Left lobe of liver (tissue), 2 donors: ENCODE data around the gene FOXR1. TPM values are rescaled to one million over a fixed set of nuclear protein-coding genes. Genes with fewer than 3 reads are reported as not detected.

Source experiments
- ATAC-seq: fragments of 200-7000 bp; cut with Tn5 transposase; one replicate; pipeline ENCODE4 v1.9.1; 2020; ENCODE audit warnings: mild to moderate bottlenecking, moderate library complexity
- DNase-seq: peaks from one replicate; pipeline ENCODE4 v3.0.0-alpha.2; 2020; ENCODE audit warnings: low spot score
- total RNA-seq: library from RNA; stranded (reverse); gene quantifications from one replicate; pipeline ENCODE4 v1.2.1, GENCODE V29; 2021
- donor health status: DM: no; HTN: no; CAD: no; lungs with moderate emphysema.
- donor health status: DM: no; HTN: yes; CAD: no.

The FOXR1 gene
- total RNA-seq, 1 donor from 2014 or later, result not detected

DNA sequence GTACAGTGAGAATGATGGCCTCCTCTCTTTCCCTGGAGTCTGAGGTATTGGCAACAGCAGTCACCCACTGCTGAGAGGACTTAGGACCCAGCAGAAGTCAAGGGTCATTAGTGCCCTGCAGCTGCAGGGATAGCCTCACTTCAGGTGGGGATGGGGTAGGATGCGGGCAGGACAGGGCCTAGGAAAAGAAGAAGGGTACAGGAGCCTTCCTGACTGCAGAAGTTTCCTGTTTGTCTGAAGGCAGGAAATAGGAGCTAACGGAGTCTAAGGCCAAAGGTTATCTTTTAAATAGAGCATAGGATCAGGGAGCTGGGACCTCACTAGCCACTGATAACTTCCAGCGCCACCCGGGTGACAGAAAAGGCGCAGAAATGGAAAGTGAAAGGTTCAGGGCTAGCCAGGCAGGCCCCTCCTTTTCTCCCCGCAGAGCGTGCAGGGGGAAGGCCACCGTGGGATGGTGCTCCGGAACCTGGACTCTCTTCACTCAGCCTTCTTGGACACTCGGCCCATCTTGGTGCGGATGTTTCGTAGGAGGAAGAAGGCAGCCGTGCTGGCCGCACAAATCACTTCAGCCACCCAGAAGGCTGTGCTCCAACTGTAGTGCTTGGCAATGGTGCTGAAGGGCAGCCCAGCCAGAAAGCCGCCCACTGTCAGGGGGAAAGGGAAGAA, 53.0 kb downstream of the FOXR1 start:
- DNase-seq, result no peak
- ATAC-seq, result no peak

DNA sequence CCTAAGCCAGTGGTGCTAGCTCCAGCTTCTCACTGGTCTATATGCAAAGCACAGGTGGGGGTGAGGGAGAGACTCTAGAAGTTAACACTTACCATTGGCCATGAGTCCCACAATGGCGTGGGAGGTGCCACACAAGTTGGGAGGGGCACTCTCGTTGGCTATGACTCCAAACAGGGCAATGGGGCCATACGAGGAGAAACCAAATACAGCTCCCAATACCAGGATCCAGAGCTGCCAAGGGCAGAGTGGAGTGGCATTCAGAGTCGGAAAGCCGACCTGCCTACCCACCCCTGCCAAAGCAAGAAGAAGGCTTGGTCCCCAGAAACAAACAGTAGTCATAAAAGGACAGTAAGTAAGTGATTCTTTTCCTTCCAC, 53.5 kb downstream of the FOXR1 start:
- ATAC-seq (no peak), DNase-seq (no peak)

- ATAC-seq (no peak), DNase-seq (no peak)
Measured at GRCh38 chr11:119025541-119025940, 54.0 kb downstream of the FOXR1 start.

DNA sequence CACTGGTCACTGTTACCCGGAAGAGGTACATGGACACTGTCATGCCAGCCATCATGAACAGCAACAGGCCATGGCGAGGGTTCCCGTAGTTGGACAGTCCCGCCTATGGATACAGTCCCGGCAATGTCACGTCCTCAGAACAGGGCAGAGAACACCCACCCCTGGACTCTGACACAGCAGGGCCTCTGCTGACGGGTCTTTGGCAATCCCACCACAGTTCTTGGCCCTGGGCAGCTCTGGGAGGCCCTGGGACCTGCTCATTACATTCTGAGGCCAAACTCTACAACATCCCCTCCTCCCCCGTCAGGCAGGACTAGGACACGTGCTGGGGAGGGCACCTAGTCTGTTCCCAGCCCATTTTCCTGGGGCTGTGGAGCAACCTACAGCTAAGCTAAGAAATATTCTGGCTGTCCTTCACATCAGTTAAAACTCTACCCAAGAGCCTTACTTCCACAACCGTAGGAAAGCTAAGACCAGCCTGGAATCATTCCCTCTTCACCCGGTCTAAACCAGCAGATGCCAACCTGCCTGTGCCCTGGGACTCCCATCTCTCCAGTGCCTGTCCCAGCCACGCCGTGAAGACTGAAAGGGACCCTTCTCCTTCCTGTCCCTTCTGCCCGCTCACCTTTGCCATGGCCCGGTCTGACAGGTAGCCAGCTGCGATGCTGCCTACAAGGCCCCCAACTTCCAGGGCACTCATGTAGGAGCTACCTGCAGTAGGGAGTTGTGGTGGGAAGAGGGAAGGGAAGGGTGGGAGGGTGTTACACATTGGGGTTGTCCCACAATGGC, 54.6 kb downstream of the FOXR1 start:
- ATAC-seq, result peak; percentile 19

GRCh38 chr11:119026970-119027369, 55.4 kb downstream of the FOXR1 start:
- ATAC-seq, result no peak
- peak; percentile 60 for DNase-seq

More for the DNA sequence above, 54.6 kb downstream of the FOXR1 start:
- DNase-seq, result peak; percentile 88

- DNase-seq (peak; percentile 75), ATAC-seq (peak; percentile 10)
Measured at GRCh38 chr11:119027561-119028345, 56.2 kb downstream of the FOXR1 start.

DNA sequence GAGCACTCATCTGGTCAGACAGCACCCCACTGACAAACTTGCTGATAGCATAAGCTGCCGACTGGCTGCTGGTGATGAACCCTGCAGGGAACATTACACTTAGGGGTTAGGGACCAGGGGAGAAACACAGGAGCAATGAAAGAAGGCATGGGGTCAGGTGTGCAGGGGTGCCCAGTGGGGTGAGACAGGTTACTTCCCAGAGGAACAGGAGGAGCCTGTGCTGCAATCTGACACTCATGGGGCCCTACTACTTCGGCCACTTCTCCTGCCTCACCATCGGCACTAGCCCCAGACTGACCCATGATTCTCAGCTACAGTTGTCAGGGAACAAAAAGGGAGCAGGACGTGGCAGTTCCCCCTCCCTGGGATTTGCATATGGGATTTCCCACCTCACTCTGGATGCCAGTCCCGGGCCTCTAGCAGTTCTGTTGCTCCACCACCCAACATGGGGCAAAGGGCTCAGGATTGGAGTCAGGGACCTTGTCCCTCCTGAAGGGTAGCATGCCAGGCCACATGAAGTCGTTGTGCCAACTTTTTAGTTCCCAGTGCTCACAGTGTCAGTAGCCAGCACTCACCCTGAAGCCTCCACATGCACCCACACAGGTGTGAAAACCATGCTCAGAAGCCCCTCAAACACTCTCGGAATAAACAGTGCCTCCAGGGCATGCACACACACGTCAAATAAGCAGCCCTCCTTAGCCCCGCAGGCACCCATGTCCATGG, 56.9 kb downstream of the FOXR1 start:
- peak; percentile 53 for ATAC-seq

GRCh38 chr11:119029069-119029339, 57.4 kb downstream of the FOXR1 start:
- DNase-seq (no peak), ATAC-seq (no peak)

More for the DNA sequence above, 56.9 kb downstream of the FOXR1 start:
- DNase-seq, result peak; percentile 91

DNA sequence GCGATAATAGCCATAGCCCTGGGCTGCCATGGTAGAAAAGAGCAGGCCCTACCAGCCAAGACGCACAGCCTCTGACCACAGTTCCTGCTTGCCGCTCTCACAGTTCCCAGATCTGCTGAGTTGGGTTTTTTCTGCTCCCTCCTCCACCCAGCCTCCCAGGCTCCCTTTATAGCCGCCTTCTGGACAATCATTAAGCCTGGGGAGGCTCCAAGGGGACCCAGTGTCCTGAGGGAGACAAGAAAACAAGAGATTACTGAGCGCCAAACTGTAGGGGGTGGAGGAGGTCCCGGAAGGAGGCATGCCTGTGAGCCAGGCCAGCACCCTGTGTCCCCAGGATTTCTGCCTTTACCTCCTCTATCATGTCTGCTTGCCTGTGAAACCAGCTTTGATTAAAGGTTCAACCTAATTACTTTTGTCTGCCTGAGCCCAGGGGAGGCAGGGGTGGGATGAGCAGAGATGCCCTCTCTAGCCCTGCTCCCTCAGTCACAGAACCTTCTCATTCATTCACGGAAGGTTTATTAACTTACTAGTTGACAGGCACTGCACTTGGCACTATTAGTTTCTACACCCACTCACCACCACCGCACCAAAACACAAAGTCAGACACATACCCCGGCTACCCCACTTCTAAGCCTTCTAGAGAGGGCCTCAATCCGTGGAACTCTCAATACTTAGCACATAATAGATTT, 57.9 kb downstream of the FOXR1 start:
- peak; percentile 94 for DNase-seq
- peak; percentile 58 for ATAC-seq

- ATAC-seq (no peak), DNase-seq (peak; percentile 58)
Measured at GRCh38 chr11:119030029-119030328, 58.4 kb downstream of the FOXR1 start.

DNA sequence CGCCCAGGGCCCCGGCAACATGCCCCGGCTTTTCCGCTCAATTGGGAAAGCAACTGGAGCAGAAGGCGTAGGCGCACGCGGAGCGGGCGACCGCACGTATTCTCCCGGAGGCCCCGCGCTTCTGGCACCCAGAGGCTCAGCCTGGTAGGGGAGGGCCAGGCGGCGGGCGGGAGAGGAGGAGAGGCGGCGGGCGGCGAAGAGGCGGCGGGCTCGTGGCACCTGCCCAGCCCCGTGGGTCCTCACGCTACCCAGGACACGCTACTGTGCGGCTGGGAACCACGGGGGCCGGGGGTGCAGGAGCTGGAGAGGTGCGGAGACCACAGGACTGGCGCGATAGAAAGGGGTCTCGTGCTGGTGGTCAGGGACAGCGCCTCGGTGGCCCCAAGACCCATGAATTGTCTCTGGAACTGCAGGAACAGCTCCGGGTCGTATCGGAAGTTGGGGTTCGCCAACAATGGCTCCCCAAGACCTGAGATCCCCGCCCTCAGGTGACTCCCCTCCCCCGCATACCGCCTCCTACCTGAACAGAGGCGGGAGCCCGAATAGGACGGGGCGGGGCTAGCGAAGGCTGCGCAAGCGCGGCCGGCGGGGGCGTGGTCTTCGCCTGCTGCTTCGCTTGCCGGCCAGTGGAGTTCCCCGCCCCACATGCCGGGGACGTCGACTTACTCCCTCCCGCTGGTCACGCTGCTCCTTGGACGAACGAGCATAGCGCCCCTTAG, 58.9 kb downstream of the FOXR1 start, which contains the start of gene SLC37A4:
SLC37A4 (minus strand) TSS at position 549 of the 719 bp plus-strand sequence.
- ATAC-seq, result peak; percentile 67
- DNase-seq, result peak; percentile 100

Other genes with a start within 250 kb of the FOXR1 start
- gene DDX6, start 180.6 kb upstream of the FOXR1 start, total RNA-seq, result 40.1 TPM
- 0.08 TPM for gene CXCR5, start 87.9 kb upstream of the FOXR1 start, total RNA-seq
- 24.7 TPM for gene BCL9L, start 45.8 kb upstream of the FOXR1 start, total RNA-seq
- not detected for gene UPK2, start 15.5 kb upstream of the FOXR1 start, total RNA-seq
- gene CENATAC, start 26.4 kb downstream of the FOXR1 start, total RNA-seq, result 14.7 TPM
- gene RPS25, start 46.6 kb downstream of the FOXR1 start, total RNA-seq, result 307 TPM
- 18.0 TPM for gene TRAPPC4, start 47.0 kb downstream of the FOXR1 start, total RNA-seq
- gene SLC37A4, start 59.1 kb downstream of the FOXR1 start, total RNA-seq, result 155 TPM
- 205 TPM for gene HYOU1, start 85.4 kb downstream of the FOXR1 start, total RNA-seq
- gene VPS11, start 96.1 kb downstream of the FOXR1 start, total RNA-seq, result 8.7 TPM
- 15.1 TPM for gene HMBS, start 113.1 kb downstream of the FOXR1 start, total RNA-seq
- 34.3 TPM for gene DPAGT1, start 130.1 kb downstream of the FOXR1 start, total RNA-seq
- 9.2 TPM for gene C2CD2L, start 135.6 kb downstream of the FOXR1 start, total RNA-seq
- 8.9 TPM for gene HINFP, start 149.8 kb downstream of the FOXR1 start, total RNA-seq
- gene ABCG4, start 177.3 kb downstream of the FOXR1 start, total RNA-seq, result 0.48 TPM
- gene NLRX1, start 197.0 kb downstream of the FOXR1 start, total RNA-seq, result 13.1 TPM
- 0.25 TPM for gene NHERF4, start 213.7 kb downstream of the FOXR1 start, total RNA-seq
- 3.2 TPM for gene CBL, start 234.6 kb downstream of the FOXR1 start, total RNA-seq